Measurements from ENCODE around the gene NECTIN2. TPM values are rescaled to one million over a fixed set of nuclear protein-coding genes. Genes with fewer than 3 reads are reported as not detected.

NECTIN2 gene
- total RNA-seq, 1 experiment from 2014 or later = 96.3 TPM

- peaks cover 17 to 36% of the 10 kb centered on the region in 2 experiments for H3K4me1 ChIP-seq (ENCODE audit: control insufficient read depth in 1 of 2, insufficient read depth in 2 of 2, low read length in 2 of 2)
- H3K9ac ChIP-seq (ENCODE audit: low read length) = 0 out of 2 replicates have a peak overlapping the region, but pooled peaks have one; percentile 23
- peaks cover 19% of the 10 kb centered on the region for H3K79me2 ChIP-seq (ENCODE audit: insufficient read depth, low read length)
- ChIA-PET POLR2A (no interaction called here), RAD21 (ENCODE audit: low non-redundant PET in 1 of 2, low total read pairs in 2 of 2, uncharacterized antibody in 2 of 2, unreplicated experiment in 2 of 2) (no interaction called here), CTCF (no interaction called here)
- intact Hi-C loops (cut with micrococcal nuclease) = no loop called here
- no peak for TF ChIP-seq TCF7L2 (IDR thresholded peaks at IDR 0.05; ENCODE audit: borderline replicate concordance, extremely low read depth, insufficient read depth, insufficient read length)
- TF ChIP-seq SRF (IDR thresholded peaks at IDR 0.05; ENCODE audit: low read depth) = no peak
- no peak for TF ChIP-seq ZNF274 (IDR thresholded peaks at IDR 0.05; ENCODE audit: low read depth, low read length)
- TF ChIP-seq CBX3 (IDR thresholded peaks at IDR 0.05; ENCODE audit: low read depth) = no peak
- no peak for TF ChIP-seq EZH2phosphoT487 (IDR thresholded peaks at IDR 0.05; ENCODE audit: borderline replicate concordance)
- TF ChIP-seq SP1 (IDR thresholded peaks at IDR 0.05; ENCODE audit: low read depth) = no peak
- no peak for TF ChIP-seq POLR2A (IDR thresholded peaks at IDR 0.05; ENCODE audit: borderline replicate concordance, extremely low read depth, insufficient read depth, insufficient read length)
- no peak for TF ChIP-seq CEBPB (IDR thresholded peaks at IDR 0.05; ENCODE audit: low read depth)
- H3K9me2 ChIP-seq (ENCODE audit: insufficient read depth) = no peaks in the 10 kb centered on the region
- no peak for DNase-seq (ENCODE audit: low read depth, low spot score)
- peak overlapping the region; percentile 41; the same call in 1 of the 2 replicates for H3K27ac ChIP-seq (ENCODE audit: low read depth, low read length)
- peak; percentile 71 for ATAC-seq
- H3K4me2 ChIP-seq (ENCODE audit: low read length) = peak overlapping the region; percentile 29
- H3K4me3 ChIP-seq (replicated peaks in 1 of 2; ENCODE audit: low read depth in 1 of 2, low read length in 2 of 2) = no peak overlapping the region
- no peaks in the 10 kb centered on the region for H3K27me3 ChIP-seq (ENCODE audit: insufficient read depth, low read length)
- H3K36me3 ChIP-seq (ENCODE audit: control insufficient read depth in 1 of 2, insufficient read depth in 2 of 2, low read length in 2 of 2) = peaks cover 4 to 9% of the 10 kb centered on the region in 2 experiments; a peak in 3 of 4 replicates
- no peaks in the 10 kb centered on the region for H4K20me1 ChIP-seq (ENCODE audit: insufficient read depth)
- H3K9me3 ChIP-seq (ENCODE audit: control insufficient read depth in 1 of 2, insufficient read depth in 1 of 2, low read depth in 1 of 2, low read length in 2 of 2) = no peaks in the 10 kb centered on the region
- no peak overlapping the region for H2AFZ ChIP-seq (ENCODE audit: low read depth, low read length, poor library complexity, severe bottlenecking)
- BruUV-seq (replicated peaks) = no TSS peak
These were observed 20.6 kb downstream of the NECTIN2 start for GRCh38 chr19:44866664-44867063.

GRCh38 chr19:44867578-44867977, 21.5 kb downstream of the NECTIN2 start:
- Histone ChIP-seq H3K36me3 (ENCODE audit: control insufficient read depth in 1 of 2, insufficient read depth in 2 of 2, low read length in 2 of 2) (peaks cover 13 to 15% of the 10 kb centered on the region in 2 experiments; a peak in 3 of 4 replicates), H3K4me1 (ENCODE audit: control insufficient read depth in 1 of 2, insufficient read depth in 2 of 2, low read length in 2 of 2) (peaks cover 17 to 36% of the 10 kb centered on the region in 2 experiments), H3K9me2 (ENCODE audit: insufficient read depth) (no peaks in the 10 kb centered on the region), H3K4me2 (ENCODE audit: low read length) (peak overlapping the region; percentile 25), H3K79me2 (ENCODE audit: insufficient read depth, low read length) (peaks cover 11% of the 10 kb centered on the region), H3K4me3 (replicated peaks in 1 of 2; ENCODE audit: low read depth in 1 of 2, low read length in 2 of 2) (no peak overlapping the region), H2AFZ (ENCODE audit: low read depth, low read length, poor library complexity, severe bottlenecking) (no peak overlapping the region), H3K9ac (ENCODE audit: low read length) (no peak overlapping the region), H3K27me3 (ENCODE audit: insufficient read depth, low read length) (no peaks in the 10 kb centered on the region), H3K9me3 (ENCODE audit: control insufficient read depth in 1 of 2, insufficient read depth in 1 of 2, low read depth in 1 of 2, low read length in 2 of 2) (no peaks in the 10 kb centered on the region), H3K27ac (ENCODE audit: low read depth, low read length) (0 out of 2 replicates have a peak overlapping the region, but pooled peaks have one; percentile 17), H4K20me1 (ENCODE audit: insufficient read depth) (no peaks in the 10 kb centered on the region)
- DNase-seq (ENCODE audit: low read depth, low spot score) = no peak
- CTCF ChIA-PET = no interaction called here
- intact Hi-C loops (cut with micrococcal nuclease) = no loop called here
- RAD21 ChIA-PET (ENCODE audit: low non-redundant PET in 1 of 2, low total read pairs in 2 of 2, uncharacterized antibody in 2 of 2, unreplicated experiment in 2 of 2) = no interaction called here
- POLR2A ChIA-PET = interaction anchor here (1.2 kb wide), 1 partner anchor 144 kb away, joined by 3 read pairs; no protein-coding TSS in a partner anchor
- ATAC-seq = no peak
- no TSS peak for BruUV-seq (replicated peaks)
- TF ChIP-seq EGR1 (IDR thresholded peaks at IDR 0.05; ENCODE audit: low read depth) (no peak), ELF1 (IDR thresholded peaks at IDR 0.05; ENCODE audit: borderline replicate concordance, low read depth) (no peak), SRF (IDR thresholded peaks at IDR 0.05; ENCODE audit: low read depth) (no peak), JUND (IDR thresholded peaks at IDR 0.05) (no peak), EZH2 (IDR thresholded peaks at IDR 0.05) (no peak), CBX3 (IDR thresholded peaks at IDR 0.05; ENCODE audit: low read depth) (no peak), RAD21 (IDR thresholded peaks at IDR 0.05; ENCODE audit: low read depth) (no peak), EZH2phosphoT487 (IDR thresholded peaks at IDR 0.05; ENCODE audit: borderline replicate concordance) (no peak), FOSL1 (IDR thresholded peaks at IDR 0.05; ENCODE audit: low read depth) (no peak), SIN3A (IDR thresholded peaks at IDR 0.05; ENCODE audit: low read depth) (no peak)
- TF ChIP-seq, protein P1, sequence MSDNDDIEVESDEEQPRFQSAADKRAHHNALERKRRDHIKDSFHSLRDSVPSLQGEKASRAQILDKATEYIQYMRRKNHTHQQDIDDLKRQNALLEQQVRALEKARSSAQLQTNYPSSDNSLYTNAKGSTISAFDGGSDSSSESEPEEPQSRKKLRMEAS (IDR thresholded peaks at IDR 0.05) = no peak
- TF ChIP-seq, protein P2, sequence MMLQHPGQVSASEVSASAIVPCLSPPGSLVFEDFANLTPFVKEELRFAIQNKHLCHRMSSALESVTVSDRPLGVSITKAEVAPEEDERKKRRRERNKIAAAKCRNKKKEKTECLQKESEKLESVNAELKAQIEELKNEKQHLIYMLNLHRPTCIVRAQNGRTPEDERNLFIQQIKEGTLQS (IDR thresholded peaks at IDR 0.05) = no peak
- TF ChIP-seq, protein P3, sequence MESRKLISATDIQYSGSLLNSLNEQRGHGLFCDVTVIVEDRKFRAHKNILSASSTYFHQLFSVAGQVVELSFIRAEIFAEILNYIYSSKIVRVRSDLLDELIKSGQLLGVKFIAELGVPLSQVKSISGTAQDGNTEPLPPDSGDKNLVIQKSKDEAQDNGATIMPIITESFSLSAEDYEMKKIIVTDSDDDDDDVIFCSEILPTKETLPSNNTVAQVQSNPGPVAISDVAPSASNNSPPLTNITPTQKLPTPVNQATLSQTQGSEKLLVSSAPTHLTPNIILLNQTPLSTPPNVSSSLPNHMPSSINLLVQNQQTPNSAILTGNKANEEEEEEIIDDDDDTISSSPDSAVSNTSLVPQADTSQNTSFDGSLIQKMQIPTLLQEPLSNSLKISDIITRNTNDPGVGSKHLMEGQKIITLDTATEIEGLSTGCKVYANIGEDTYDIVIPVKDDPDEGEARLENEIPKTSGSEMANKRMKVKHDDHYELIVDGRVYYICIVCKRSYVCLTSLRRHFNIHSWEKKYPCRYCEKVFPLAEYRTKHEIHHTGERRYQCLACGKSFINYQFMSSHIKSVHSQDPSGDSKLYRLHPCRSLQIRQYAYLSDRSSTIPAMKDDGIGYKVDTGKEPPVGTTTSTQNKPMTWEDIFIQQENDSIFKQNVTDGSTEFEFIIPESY (IDR thresholded peaks at IDR 0.05; ENCODE audit: extremely low read depth, insufficient replicate concordance, low read length) = no peak
